ENCODE results near the gene NXN.

NXN gene

GRCh38 chr17:1010586-1010985 is 31.0 kb upstream of the NXN start:
- H3K27ac Mint-ChIP-seq: no peak overlapping the region
- H3K27me3 Mint-ChIP-seq: no peaks in the 10 kb centered on the region
- peaks cover 3% of the 10 kb centered on the region for H3K4me1 Mint-ChIP-seq (ENCODE audit: low read depth)
- no peaks in the 10 kb centered on the region for H3K9me3 Mint-ChIP-seq
- H3K36me3 Mint-ChIP-seq (ENCODE audit: low read depth): peaks cover 3% of the 10 kb centered on the region
- no peak overlapping the region for H3K4me3 Mint-ChIP-seq

- no peaks in the 10 kb centered on the region for H3K9me3 Mint-ChIP-seq
- no peak overlapping the region for H3K27ac Mint-ChIP-seq
- no peaks in the 10 kb centered on the region for H3K27me3 Mint-ChIP-seq
- peaks cover 8% of the 10 kb centered on the region for H3K4me1 Mint-ChIP-seq (ENCODE audit: low read depth)
- H3K36me3 Mint-ChIP-seq (ENCODE audit: low read depth): peaks cover 8% of the 10 kb centered on the region
- no peak overlapping the region for H3K4me3 Mint-ChIP-seq
Measured at GRCh38 chr17:1010086-1010450, 30.5 kb upstream of the NXN start.

GRCh38 chr17:1009229-1010085 is 29.9 kb upstream of the NXN start:
- Mint-ChIP-seq H3K4me1 (ENCODE audit: low read depth) (peaks cover 11% of the 10 kb centered on the region), H3K36me3 (ENCODE audit: low read depth) (peaks cover 9% of the 10 kb centered on the region), H3K9me3 (no peaks in the 10 kb centered on the region), H3K27ac (no peak overlapping the region), H3K27me3 (no peaks in the 10 kb centered on the region), H3K4me3 (no peak overlapping the region)

- no peaks in the 10 kb centered on the region for H3K27me3 Mint-ChIP-seq
- no peak overlapping the region for H3K4me3 Mint-ChIP-seq
- no peaks in the 10 kb centered on the region for H3K9me3 Mint-ChIP-seq
- peaks cover 11% of the 10 kb centered on the region for H3K4me1 Mint-ChIP-seq (ENCODE audit: low read depth)
- H3K36me3 Mint-ChIP-seq (ENCODE audit: low read depth): peaks cover 12% of the 10 kb centered on the region
- no peak overlapping the region for H3K27ac Mint-ChIP-seq
Measured at GRCh38 chr17:1008008-1008761, 28.6 kb upstream of the NXN start.

- H3K27ac Mint-ChIP-seq: no peak overlapping the region
- H3K27me3 Mint-ChIP-seq: no peaks in the 10 kb centered on the region
- H3K36me3 Mint-ChIP-seq (ENCODE audit: low read depth): peaks cover 19% of the 10 kb centered on the region
- H3K4me1 Mint-ChIP-seq (ENCODE audit: low read depth): peaks cover 11% of the 10 kb centered on the region
- H3K9me3 Mint-ChIP-seq: no peaks in the 10 kb centered on the region
- no peak overlapping the region for H3K4me3 Mint-ChIP-seq
Measured at GRCh38 chr17:1007310-1008007, 27.9 kb upstream of the NXN start.

GRCh38 chr17:1006054-1006453 is 26.5 kb upstream of the NXN start:
- H3K4me1 Mint-ChIP-seq (ENCODE audit: low read depth): peaks cover 14% of the 10 kb centered on the region
- H3K27me3 Mint-ChIP-seq: no peaks in the 10 kb centered on the region
- H3K36me3 Mint-ChIP-seq (ENCODE audit: low read depth): peaks cover 30% of the 10 kb centered on the region
- no peak overlapping the region for H3K4me3 Mint-ChIP-seq
- H3K9me3 Mint-ChIP-seq: no peaks in the 10 kb centered on the region
- no peak overlapping the region for H3K27ac Mint-ChIP-seq

GRCh38 chr17:1005361-1005946 is 25.9 kb upstream of the NXN start:
- H3K27ac Mint-ChIP-seq: no peak overlapping the region

GRCh38 chr17:1004769-1005295 is 25.3 kb upstream of the NXN start:
- peaks cover 38% of the 10 kb centered on the region for H3K36me3 Mint-ChIP-seq (ENCODE audit: low read depth)

More at GRCh38 chr17:1005361-1005946, 25.9 kb upstream of the NXN start:
- peaks cover 34% of the 10 kb centered on the region for H3K36me3 Mint-ChIP-seq (ENCODE audit: low read depth)
- H3K4me3 Mint-ChIP-seq: no peak overlapping the region
- H3K4me1 Mint-ChIP-seq (ENCODE audit: low read depth): peaks cover 14% of the 10 kb centered on the region
- H3K9me3 Mint-ChIP-seq: no peaks in the 10 kb centered on the region
- no peaks in the 10 kb centered on the region for H3K27me3 Mint-ChIP-seq

GRCh38 chr17:1003972-1004768 is 24.6 kb upstream of the NXN start:
- Mint-ChIP-seq H3K36me3 (ENCODE audit: low read depth) (peaks cover 43% of the 10 kb centered on the region), H3K4me3 (no peak overlapping the region), H3K27ac (no peak overlapping the region), H3K9me3 (no peaks in the 10 kb centered on the region), H3K27me3 (no peaks in the 10 kb centered on the region), H3K4me1 (ENCODE audit: low read depth) (peaks cover 20% of the 10 kb centered on the region)

More at GRCh38 chr17:1004769-1005295, 25.3 kb upstream of the NXN start:
- H3K4me3 Mint-ChIP-seq: no peak overlapping the region
- no peaks in the 10 kb centered on the region for H3K9me3 Mint-ChIP-seq
- H3K4me1 Mint-ChIP-seq (ENCODE audit: low read depth): peaks cover 14% of the 10 kb centered on the region
- no peaks in the 10 kb centered on the region for H3K27me3 Mint-ChIP-seq
- no peak overlapping the region for H3K27ac Mint-ChIP-seq

- Mint-ChIP-seq H3K27ac (no peak overlapping the region), H3K9me3 (no peaks in the 10 kb centered on the region), H3K4me3 (no peak overlapping the region), H3K36me3 (ENCODE audit: low read depth) (peaks cover 47% of the 10 kb centered on the region), H3K4me1 (ENCODE audit: low read depth) (peaks cover 26% of the 10 kb centered on the region), H3K27me3 (no peaks in the 10 kb centered on the region)
Measured at GRCh38 chr17:1003633-1003971, 24.0 kb upstream of the NXN start.

- Mint-ChIP-seq H3K27me3 (no peaks in the 10 kb centered on the region), H3K9me3 (no peaks in the 10 kb centered on the region), H3K36me3 (ENCODE audit: low read depth) (peaks cover 50% of the 10 kb centered on the region), H3K4me3 (no peak overlapping the region), H3K27ac (no peak overlapping the region), H3K4me1 (ENCODE audit: low read depth) (peaks cover 32% of the 10 kb centered on the region)
Measured at GRCh38 chr17:1002771-1003555, 23.4 kb upstream of the NXN start.

GRCh38 chr17:1002412-1002753 is 22.8 kb upstream of the NXN start:
- Mint-ChIP-seq H3K4me3 (no peak overlapping the region), H3K27me3 (no peaks in the 10 kb centered on the region), H3K9me3 (no peaks in the 10 kb centered on the region), H3K4me1 (ENCODE audit: low read depth) (peaks cover 36% of the 10 kb centered on the region), H3K36me3 (ENCODE audit: low read depth) (peaks cover 50% of the 10 kb centered on the region), H3K27ac (peak overlapping the region; percentile 18)

- H3K9me3 Mint-ChIP-seq: no peaks in the 10 kb centered on the region
- no peak overlapping the region for H3K4me3 Mint-ChIP-seq
- no peaks in the 10 kb centered on the region for H3K27me3 Mint-ChIP-seq
- H3K36me3 Mint-ChIP-seq (ENCODE audit: low read depth): peaks cover 50% of the 10 kb centered on the region
- peak overlapping the region; percentile 18 for H3K27ac Mint-ChIP-seq
- H3K4me1 Mint-ChIP-seq (ENCODE audit: low read depth): peaks cover 39% of the 10 kb centered on the region
Measured at GRCh38 chr17:1001640-1002411, 22.2 kb upstream of the NXN start.
